ENCODE measurements around the gene ARAP2. TPM values are rescaled to one million over a fixed set of nuclear protein-coding genes. Genes with fewer than 3 reads are reported as not detected.

Gene ARAP2
- total RNA-seq, 1 donor from 2014 or later, result 59.1 TPM

DNA sequence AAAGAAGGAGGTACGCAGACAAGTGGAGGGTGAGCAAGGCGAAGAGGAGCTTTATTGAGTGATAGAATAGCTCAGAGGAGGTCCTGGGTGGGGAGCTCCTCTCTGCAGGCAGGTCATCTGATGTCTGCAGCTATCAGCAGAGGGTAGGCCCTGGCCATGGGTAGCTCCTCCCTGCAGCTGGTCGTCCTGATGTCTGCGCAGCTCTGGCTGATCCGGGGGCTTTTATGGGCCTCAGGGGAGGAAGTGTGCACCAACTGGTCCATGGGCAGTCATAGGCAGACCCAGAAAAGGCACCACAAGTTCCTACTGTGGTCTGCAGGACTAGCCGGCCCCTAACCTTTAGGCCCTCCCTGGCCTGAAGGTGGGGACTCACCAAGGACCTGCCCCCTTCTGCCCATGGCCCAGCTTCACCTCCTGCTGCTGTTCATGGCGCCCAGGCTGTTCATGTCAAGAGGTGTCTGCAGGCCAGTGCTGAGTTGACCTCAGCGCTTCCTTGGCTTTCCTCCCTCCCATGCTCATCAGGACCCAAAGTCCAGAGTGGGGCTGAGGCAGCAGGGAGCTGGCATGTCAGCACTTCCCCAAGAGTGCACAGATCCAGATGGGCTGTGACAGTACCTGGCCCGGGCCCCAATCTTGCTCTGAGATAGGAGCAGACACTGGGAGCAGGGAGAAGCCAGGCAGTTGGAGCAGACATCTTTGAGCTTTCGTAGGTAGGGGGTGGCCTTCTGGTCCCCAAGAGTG lies 46.1 kb downstream of the ARAP2 start:
- no peak overlapping the region for H3K27ac Mint-ChIP-seq
- H3K4me1 Mint-ChIP-seq, result no peaks in the 10 kb centered on the region
- ATAC-seq (ENCODE audit: low read depth) (no peak), DNase-seq (no peak)
- no peaks in the 10 kb centered on the region for H3K27me3 Mint-ChIP-seq
- H3K4me3 Mint-ChIP-seq, result no peak overlapping the region
- peaks cover 23% of the 10 kb centered on the region for H3K36me3 Mint-ChIP-seq (ENCODE audit: low read depth)
- intact Hi-C loops (cut with micrococcal nuclease), result no loop called here
- TF ChIP-seq, protein P1, sequence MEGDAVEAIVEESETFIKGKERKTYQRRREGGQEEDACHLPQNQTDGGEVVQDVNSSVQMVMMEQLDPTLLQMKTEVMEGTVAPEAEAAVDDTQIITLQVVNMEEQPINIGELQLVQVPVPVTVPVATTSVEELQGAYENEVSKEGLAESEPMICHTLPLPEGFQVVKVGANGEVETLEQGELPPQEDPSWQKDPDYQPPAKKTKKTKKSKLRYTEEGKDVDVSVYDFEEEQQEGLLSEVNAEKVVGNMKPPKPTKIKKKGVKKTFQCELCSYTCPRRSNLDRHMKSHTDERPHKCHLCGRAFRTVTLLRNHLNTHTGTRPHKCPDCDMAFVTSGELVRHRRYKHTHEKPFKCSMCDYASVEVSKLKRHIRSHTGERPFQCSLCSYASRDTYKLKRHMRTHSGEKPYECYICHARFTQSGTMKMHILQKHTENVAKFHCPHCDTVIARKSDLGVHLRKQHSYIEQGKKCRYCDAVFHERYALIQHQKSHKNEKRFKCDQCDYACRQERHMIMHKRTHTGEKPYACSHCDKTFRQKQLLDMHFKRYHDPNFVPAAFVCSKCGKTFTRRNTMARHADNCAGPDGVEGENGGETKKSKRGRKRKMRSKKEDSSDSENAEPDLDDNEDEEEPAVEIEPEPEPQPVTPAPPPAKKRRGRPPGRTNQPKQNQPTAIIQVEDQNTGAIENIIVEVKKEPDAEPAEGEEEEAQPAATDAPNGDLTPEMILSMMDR (IDR thresholded peaks at IDR 0.05), result no peak
- H3K9me3 Mint-ChIP-seq, result no peaks in the 10 kb centered on the region
- POLR2A ChIA-PET, result no interaction called here
- CTCF ChIA-PET, result no interaction called here

DNA sequence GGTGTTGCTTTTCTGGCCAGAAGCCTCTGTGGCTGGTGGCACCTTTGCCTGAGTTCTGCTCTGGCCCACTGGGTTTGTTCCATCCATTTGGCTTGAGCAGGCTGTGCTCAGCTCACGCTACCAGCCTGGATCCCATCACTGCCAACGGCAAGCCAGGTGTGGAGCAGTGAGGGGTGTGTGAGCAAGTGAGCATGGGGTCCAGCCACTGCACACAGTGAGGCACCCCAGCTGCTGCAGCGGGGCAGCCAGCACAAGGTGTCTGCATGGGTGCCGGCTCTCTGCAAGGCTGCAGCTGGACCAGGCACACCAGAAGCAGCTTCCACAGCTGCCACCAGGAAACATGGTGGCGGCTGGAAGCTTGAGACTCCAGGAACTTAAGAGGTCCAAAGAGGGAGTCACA lies 46.8 kb downstream of the ARAP2 start:
- ATAC-seq (ENCODE audit: low read depth), result no peak
- H3K27ac Mint-ChIP-seq, result no peak overlapping the region

DNA sequence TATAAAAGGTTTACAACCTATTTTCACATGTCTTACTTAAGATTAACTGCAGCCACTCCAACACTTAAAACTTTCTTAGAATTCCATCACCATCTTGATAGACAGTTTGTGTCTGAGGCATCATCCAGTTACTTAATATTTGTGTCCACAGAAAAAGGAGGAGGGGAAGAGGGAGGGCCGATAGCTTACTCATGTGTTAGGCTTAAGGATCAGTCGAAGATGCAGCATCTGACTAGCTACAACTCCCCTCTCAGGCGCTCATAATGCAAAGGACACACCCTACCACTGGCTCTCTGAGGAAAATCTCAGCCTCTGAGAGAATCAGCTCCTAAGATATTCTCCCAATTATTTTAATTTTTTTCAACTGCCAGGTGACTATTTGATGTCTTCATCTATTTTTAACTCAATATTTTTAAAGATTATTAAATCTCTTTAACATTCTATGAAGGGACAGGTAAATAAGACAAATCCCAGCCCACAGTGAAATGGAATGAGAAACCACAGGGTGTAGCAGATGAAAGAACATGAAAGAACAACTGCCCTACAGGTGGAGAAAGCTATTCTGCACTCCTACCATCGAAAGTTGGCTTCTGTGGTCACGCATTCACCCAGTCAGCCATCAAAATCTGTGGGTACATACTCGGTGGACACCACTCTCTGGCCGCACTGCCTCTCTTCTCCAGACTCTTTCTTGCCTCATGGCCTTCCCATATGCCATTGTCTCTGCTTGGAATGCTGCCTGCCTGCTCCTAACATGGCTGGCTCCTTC lies 48.0 kb downstream of the ARAP2 start:
- no peaks in the 10 kb centered on the region for H3K27me3 Mint-ChIP-seq
- H3K9me3 Mint-ChIP-seq, result no peaks in the 10 kb centered on the region
- TF ChIP-seq, protein P1 (IDR thresholded peaks at IDR 0.05), result no peak
- POLR2A ChIA-PET, result no interaction called here
- CTCF ChIA-PET, result no interaction called here
- H3K4me1 Mint-ChIP-seq, result no peaks in the 10 kb centered on the region
- H3K36me3 Mint-ChIP-seq (ENCODE audit: low read depth), result peaks cover 31% of the 10 kb centered on the region
- ATAC-seq (ENCODE audit: low read depth) (no peak), DNase-seq (no peak)
- intact Hi-C loops (cut with micrococcal nuclease), result no loop called here
- H3K4me3 Mint-ChIP-seq, result no peak overlapping the region
- no peak overlapping the region for H3K27ac Mint-ChIP-seq

More for the DNA sequence above, 46.8 kb downstream of the ARAP2 start:
- Mint-ChIP-seq H3K27me3 (no peaks in the 10 kb centered on the region), H3K9me3 (no peaks in the 10 kb centered on the region), H3K36me3 (ENCODE audit: low read depth) (peaks cover 23% of the 10 kb centered on the region), H3K4me1 (no peaks in the 10 kb centered on the region), H3K4me3 (no peak overlapping the region)
- DNase-seq, result no peak
- TF ChIP-seq, protein P1 (IDR thresholded peaks at IDR 0.05), result no peak
- ChIA-PET POLR2A (no interaction called here), CTCF (no interaction called here)
- intact Hi-C loops (cut with micrococcal nuclease), result no loop called here

DNA sequence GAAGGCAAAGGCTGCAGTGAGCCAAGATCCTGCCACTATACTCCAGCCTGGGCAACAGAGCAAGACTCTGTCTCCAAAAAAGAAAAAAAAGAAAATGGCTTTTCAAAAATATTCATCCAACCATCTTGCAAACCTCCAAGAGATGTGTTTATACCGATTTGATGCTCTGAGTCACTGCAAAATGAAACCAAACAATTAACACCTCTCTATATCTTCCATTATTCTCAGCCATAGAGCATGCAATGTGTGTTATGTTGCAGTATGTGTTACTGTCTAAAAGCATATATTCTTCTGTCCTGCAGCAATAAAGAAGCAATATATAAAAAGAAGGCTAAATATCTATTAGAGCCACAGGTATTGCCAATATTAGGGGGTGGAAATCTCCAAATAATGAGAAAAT lies 51.4 kb downstream of the ARAP2 start:
- DNase-seq (no peak), ATAC-seq (ENCODE audit: low read depth) (no peak)
- Mint-ChIP-seq H3K27me3 (no peaks in the 10 kb centered on the region), H3K4me3 (no peak overlapping the region), H3K4me1 (peaks cover 19% of the 10 kb centered on the region), H3K27ac (no peak overlapping the region), H3K36me3 (ENCODE audit: low read depth) (peaks cover 24% of the 10 kb centered on the region), H3K9me3 (no peaks in the 10 kb centered on the region)
- intact Hi-C loops (cut with micrococcal nuclease), result no loop called here
- ChIA-PET POLR2A (no interaction called here), CTCF (interaction anchor here (1.8 kb wide), 1 partner anchor 207 kb away, joined by 9 read pairs; no protein-coding TSS in a partner anchor)
- TF ChIP-seq, protein P1 (IDR thresholded peaks at IDR 0.05), result no peak

DNA sequence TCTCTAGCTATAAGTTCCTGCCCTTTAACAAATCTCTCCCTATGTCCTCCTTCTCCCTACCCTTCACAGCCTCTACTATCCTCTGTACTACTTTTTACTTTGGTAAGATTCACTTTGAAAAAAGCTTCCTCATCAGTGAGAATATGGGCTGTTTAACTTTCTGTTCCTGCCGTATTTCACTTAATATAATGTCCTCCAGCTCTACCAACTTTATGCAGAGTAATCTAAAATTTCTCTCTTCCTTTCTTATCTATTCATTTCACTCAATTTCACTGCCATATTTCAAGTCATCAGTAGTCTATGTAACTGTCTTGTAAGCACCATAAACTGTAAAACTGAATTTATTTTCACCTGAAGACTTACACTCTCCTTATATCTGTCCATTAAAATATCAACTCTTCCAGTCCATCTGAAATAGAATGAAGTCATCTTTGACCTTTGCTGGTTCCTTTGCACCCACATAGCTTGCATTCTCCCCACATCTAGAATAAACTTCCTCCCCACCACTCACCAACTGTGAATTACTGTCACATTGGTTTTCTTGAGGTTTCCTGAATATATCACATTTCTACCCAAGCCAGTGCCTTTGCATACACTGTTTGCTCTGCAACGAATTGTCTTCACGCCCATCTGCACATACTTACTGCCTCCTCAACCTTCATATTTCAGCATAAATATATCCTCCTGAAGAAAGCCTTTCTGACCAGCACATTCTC lies 54.6 kb downstream of the ARAP2 start:
- POLR2A ChIA-PET, result no interaction called here
- no peaks in the 10 kb centered on the region for H3K27me3 Mint-ChIP-seq
- peaks cover 19% of the 10 kb centered on the region for H3K4me1 Mint-ChIP-seq
- intact Hi-C loops (cut with micrococcal nuclease), result no loop called here
- TF ChIP-seq, protein P1 (IDR thresholded peaks at IDR 0.05), result no peak
- peak overlapping the region; percentile 8 for H3K4me3 Mint-ChIP-seq
- DNase-seq (no peak), ATAC-seq (ENCODE audit: low read depth) (peak; percentile 21)
- H3K36me3 Mint-ChIP-seq (ENCODE audit: low read depth), result peaks cover 34% of the 10 kb centered on the region
- H3K27ac Mint-ChIP-seq, result no peak overlapping the region
- CTCF ChIA-PET, result interaction anchor here (1.0 kb wide), 1 partner anchor 210 kb away, joined by 3 read pairs; no protein-coding TSS in a partner anchor
- H3K9me3 Mint-ChIP-seq, result no peaks in the 10 kb centered on the region
